Small intestine (tissue), 7 donors: ENCODE data around the gene ATG16L1. TPM values are rescaled to one million over a fixed set of nuclear protein-coding genes. Genes with fewer than 3 reads are reported as not detected.

Source experiments
- DNase-seq, 2 donors: peaks; one replicate each; pipeline versions ENCODE4 v3.0.0 to v3.0.0-alpha.2; 2013
- FAIRE-seq: peaks from 2 replicates; lab custom pipeline; 2012; peaks lifted over from hg19 to GRCh38; lab: Jason Lieb, UNC
- H3K27ac ChIP-seq, 3 donors: one replicate each; pipeline ENCODE4 v1.5.1; 2013; ENCODE audit warnings: low read length in 2 of 3, mild to moderate bottlenecking in 2 of 3, control low read depth in 1 of 3, inconsistent platforms in 1 of 3, low read depth in 1 of 3, moderate library complexity in 1 of 3
- H3K27me3 ChIP-seq, 3 donors: one replicate each; pipeline ENCODE4 v1.6.1; 2013; ENCODE audit warnings: low read length in 3 of 3, inconsistent platforms in 1 of 3; ENCODE audit not compliant: control insufficient read depth in 3 of 3, insufficient read depth in 3 of 3
- H3K36me3 ChIP-seq, 3 donors: one replicate each; pipeline ENCODE4 v1.6.1; 2013; ENCODE audit warnings: low read length in 3 of 3, inconsistent platforms in 1 of 3, low read depth in 1 of 3, mild to moderate bottlenecking in 1 of 3, moderate library complexity in 1 of 3; ENCODE audit not compliant: control insufficient read depth in 3 of 3, insufficient read depth in 2 of 3
- H3K4me1 ChIP-seq, 3 donors: one replicate each; pipeline ENCODE4 v1.6.1; 2013; ENCODE audit warnings: low read length in 2 of 3, inconsistent platforms in 1 of 3, low read depth in 1 of 3, mild to moderate bottlenecking in 1 of 3, moderate library complexity in 1 of 3; ENCODE audit not compliant: control insufficient read depth in 3 of 3, insufficient read depth in 2 of 3
- H3K4me3 ChIP-seq, 3 donors: one replicate each; pipeline ENCODE4 v1.5.1; 2013; ENCODE audit warnings: low read length in 3 of 3, control low read depth in 1 of 3, inconsistent platforms in 1 of 3, low read depth in 1 of 3, mild to moderate bottlenecking in 1 of 3, moderate library complexity in 1 of 3
- H3K9me3 ChIP-seq, 2 donors: one replicate each; pipeline ENCODE4 v1.6.1; 2013; ENCODE audit warnings: low read depth in 1 of 2, low read length in 1 of 2; ENCODE audit not compliant: control insufficient read depth in 2 of 2, insufficient read depth in 1 of 2
- WGBS, 3 donors: extraction: QIAGEN DNeasy Blood & Tissue Kit; methylation state at CpG; one replicate each; pipeline ENCODE4 v1.1.7; 2013; 5-methylcytosine and 5-hydroxymethylcytosine counted together
- polyA plus RNA-seq, 4 donors: library from polyadenylated mRNA; stranded (reverse) in 3 of 4; unstranded in 1 of 4; fragments of 200-250 nt in 3 of 4; fragments of 120-200 nt in 1 of 4; gene quantifications; one replicate each; pipeline versions ENCODE4 v1.2.1 to v1.2.3, GENCODE V29; 2013
- donor health status: healthy with polysubstance abuse.
- donor health status: control.
- donor health status: control.
- donor health status: Bipolar disorder and iron deficiency.
- donor health status: healthy.

ATG16L1 gene
- polyA plus RNA-seq, 4 donors, result 14.6 to 21.4 (median 17.5) TPM

DNA sequence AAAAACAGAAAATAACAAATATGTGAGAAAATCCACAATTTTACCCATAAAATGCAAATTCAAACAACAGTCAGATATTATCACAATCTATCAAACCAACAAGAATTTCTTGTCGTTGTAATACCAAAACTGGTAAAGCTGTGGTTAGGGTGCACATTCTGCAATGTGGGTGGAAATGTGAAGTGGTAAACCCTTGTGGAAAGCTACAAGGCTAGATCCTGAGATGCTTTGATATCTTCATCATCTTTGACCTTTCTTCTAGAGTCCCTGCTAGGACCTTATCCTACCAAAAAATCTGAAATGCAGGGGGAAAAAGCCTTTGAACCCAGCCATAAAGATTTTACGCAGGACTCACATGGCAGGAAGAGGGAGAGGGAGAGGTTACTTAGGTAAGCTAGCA, 17.2 kb upstream of the ATG16L1 start:
- Histone ChIP-seq H3K27me3 (no peaks in the 10 kb centered on the region), H3K36me3 (no peaks in the 10 kb centered on the region), H3K9me3 (peaks cover 0 to 9% of the 10 kb centered on the region in 2 donors), H3K27ac (no peak overlapping the region), H3K4me3 (no peak overlapping the region), H3K4me1 (no peaks in the 10 kb centered on the region)
- WGBS, 3 donors, result 54 to 73% (median 72%) methylated on average over 2 of the region's 2 CpGs
- no peak for DNase-seq
- no peak for FAIRE-seq

DNA sequence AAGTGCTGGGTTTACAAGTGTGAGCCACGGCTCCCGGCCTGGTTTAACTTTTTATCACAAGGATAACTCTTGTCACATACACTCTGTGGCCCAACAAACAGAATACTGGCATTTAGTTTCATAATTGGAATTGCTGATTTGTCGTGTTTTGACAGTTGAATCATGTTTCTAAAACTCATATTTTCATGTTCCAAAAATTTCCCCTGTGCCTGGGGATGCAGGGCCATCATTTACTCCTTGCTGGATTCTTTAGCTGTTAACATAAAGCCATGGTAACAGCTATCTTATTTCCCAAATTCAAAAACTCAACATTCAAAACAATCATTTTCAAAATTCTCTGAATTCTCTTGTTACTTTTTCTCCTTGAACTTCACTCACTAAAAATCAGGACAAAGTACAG, 16.5 kb upstream of the ATG16L1 start:
- no peak overlapping the region for H3K4me3 ChIP-seq
- DNase-seq, result no peak
- no peaks in the 10 kb centered on the region for H3K4me1 ChIP-seq
- FAIRE-seq, result no peak
- H3K27me3 ChIP-seq, result no peaks in the 10 kb centered on the region
- H3K36me3 ChIP-seq, result no peaks in the 10 kb centered on the region
- WGBS, 3 donors, result 78 to 92% (median 87%) methylated on average over 3 of the region's 3 CpGs
- no peak overlapping the region for H3K27ac ChIP-seq
- peaks cover 0 to 11% of the 10 kb centered on the region in 2 donors for H3K9me3 ChIP-seq

DNA sequence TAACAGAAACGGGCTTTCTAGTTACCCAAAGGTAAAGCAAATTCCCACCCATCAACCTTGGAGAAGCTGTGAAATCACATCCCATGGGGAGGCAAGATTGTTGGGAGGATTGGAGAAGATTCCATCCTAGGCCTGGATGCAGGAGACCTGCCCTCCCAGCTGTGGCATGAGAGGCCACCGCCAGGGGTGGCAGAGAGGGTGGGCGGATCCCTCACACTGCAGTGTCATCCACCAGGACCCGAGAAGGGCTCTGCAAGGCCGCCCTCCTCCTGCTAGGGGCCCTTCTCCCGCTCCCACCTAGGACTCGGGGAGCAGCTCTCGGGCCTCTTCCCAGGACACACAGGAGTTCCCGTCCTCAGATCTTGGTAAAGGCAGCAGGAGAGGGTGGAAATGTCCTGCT, 15.5 kb upstream of the ATG16L1 start:
- DNase-seq (no peak), FAIRE-seq (no peak)
- H3K9me3 ChIP-seq, result peaks cover 0 to 11% of the 10 kb centered on the region in 2 donors
- no peak overlapping the region for H3K4me3 ChIP-seq
- WGBS, 3 donors, result 74 to 82% (median 77%) methylated on average over 9 of the region's 9 CpGs
- H3K27me3 ChIP-seq, result no peaks in the 10 kb centered on the region
- peaks cover 0 to 2% (median 0%) of the 10 kb centered on the region in 3 donors for H3K4me1 ChIP-seq
- no peaks in the 10 kb centered on the region for H3K36me3 ChIP-seq
- H3K27ac ChIP-seq, result no peak overlapping the region

DNA sequence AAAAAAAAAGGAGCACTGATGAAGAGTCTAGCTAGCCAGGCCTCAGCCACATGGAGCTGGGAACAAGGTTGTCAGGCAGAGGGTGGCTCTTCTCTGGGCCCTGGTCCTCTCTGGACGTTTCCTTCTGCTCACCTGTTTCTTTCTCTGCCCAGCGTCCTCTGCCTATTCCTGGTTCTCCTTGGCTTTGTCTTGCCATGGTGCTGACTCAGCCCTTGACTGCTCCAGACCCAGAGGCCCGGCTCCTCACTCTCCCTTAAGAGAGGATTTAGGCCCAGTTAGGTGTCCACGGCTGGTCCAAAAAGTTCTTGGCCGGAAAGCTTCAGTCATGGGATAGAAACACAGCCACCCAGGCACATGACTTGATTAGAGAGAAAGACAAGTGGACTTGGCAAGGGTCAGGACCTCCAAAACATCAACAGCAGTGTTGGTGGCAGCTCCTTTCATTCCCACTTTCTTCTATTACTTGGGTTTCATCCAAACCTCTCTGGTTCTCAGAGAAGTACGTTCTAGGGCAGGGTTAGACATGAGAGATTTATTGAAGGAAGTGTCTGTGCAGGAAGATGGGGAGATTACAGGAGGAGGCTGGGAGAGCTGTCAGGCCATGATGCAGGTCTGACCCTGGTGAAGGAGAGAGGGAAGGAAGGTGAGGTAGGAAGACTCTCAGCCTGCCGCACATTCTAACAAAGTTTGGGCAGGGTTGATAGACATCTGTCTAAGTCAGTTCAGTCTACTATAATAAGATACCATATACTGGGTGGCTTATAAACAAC, 14.5 kb upstream of the ATG16L1 start:
- no peak for DNase-seq
- H3K4me3 ChIP-seq, result no peak overlapping the region
- H3K36me3 ChIP-seq, result no peaks in the 10 kb centered on the region
- H3K27ac ChIP-seq, result no peak overlapping the region
- peaks cover 0 to 3% (median 0%) of the 10 kb centered on the region in 3 donors for H3K4me1 ChIP-seq
- H3K9me3 ChIP-seq, result peaks cover 0 to 11% of the 10 kb centered on the region in 2 donors
- 76 to 91% (median 83%) methylated on average over 7 of the region's 7 CpGs for WGBS, 3 donors
- no peak for FAIRE-seq
- no peaks in the 10 kb centered on the region for H3K27me3 ChIP-seq

DNA sequence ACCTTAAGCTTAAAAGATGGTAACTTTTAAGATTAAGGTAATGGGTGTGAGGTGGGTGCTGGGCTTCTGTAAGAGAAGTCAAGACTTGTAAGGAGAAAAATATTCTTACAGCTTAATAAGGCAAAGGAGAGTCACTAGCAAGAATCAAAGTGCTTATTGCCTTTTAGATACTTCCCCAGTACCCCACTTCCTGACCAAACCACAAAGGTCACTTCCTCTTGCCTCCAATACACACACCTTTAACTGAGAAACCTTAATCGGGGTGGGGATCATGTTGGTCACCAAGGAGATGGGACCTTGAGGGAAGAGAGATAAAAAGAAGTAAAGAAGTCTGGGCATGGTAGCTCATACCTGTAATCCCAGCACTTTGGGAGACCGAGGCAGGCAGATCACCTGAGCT, 10.6 kb upstream of the ATG16L1 start:
- peak in 1 of 2 donors; percentile 54 for DNase-seq
- no peaks in the 10 kb centered on the region for H3K27me3 ChIP-seq
- no peaks in the 10 kb centered on the region for H3K36me3 ChIP-seq
- peaks cover 0 to 11% of the 10 kb centered on the region in 2 donors for H3K9me3 ChIP-seq
- H3K4me3 ChIP-seq, result no peak overlapping the region
- peaks cover 0 to 3% (median 2%) of the 10 kb centered on the region in 3 donors for H3K4me1 ChIP-seq
- no peak overlapping the region for H3K27ac ChIP-seq
- no peak for FAIRE-seq
- WGBS, 3 donors, result 47 to 58% (median 51%) methylated on average over 2 of the region's 2 CpGs

DNA sequence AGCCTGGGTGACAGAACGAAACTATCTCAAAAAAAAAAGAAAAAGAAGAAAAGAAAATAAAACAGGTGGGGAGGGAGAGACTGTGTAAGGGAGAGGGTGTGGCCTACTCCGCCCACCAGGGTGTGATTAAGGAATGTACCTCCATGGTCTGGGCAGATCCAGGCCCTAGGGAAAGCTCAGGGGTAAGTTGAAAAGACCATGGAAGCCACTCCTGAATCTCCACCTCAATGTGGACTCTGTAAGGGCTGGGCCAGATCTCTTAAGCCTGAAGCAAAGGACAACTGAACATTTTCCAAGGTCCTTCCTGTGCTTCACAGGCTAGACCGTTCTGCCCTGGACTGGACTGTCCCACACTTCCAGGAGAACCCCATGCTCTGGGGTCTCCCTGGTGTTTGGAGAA, 9.7 kb upstream of the ATG16L1 start:
- no peak overlapping the region for H3K4me3 ChIP-seq
- 38 to 66% (median 40%) methylated on average over 3 of the region's 3 CpGs for WGBS, 3 donors
- FAIRE-seq (no peak), DNase-seq (peak; percentile 29 to 78)
- peaks cover 0 to 11% of the 10 kb centered on the region in 2 donors for H3K9me3 ChIP-seq
- H3K27me3 ChIP-seq, result no peaks in the 10 kb centered on the region
- peaks cover 0 to 3% (median 2%) of the 10 kb centered on the region in 3 donors for H3K4me1 ChIP-seq
- H3K27ac ChIP-seq, result peak overlapping the region in 2 of 3 donors; percentile 1 to 68
- H3K36me3 ChIP-seq, result no peaks in the 10 kb centered on the region

DNA sequence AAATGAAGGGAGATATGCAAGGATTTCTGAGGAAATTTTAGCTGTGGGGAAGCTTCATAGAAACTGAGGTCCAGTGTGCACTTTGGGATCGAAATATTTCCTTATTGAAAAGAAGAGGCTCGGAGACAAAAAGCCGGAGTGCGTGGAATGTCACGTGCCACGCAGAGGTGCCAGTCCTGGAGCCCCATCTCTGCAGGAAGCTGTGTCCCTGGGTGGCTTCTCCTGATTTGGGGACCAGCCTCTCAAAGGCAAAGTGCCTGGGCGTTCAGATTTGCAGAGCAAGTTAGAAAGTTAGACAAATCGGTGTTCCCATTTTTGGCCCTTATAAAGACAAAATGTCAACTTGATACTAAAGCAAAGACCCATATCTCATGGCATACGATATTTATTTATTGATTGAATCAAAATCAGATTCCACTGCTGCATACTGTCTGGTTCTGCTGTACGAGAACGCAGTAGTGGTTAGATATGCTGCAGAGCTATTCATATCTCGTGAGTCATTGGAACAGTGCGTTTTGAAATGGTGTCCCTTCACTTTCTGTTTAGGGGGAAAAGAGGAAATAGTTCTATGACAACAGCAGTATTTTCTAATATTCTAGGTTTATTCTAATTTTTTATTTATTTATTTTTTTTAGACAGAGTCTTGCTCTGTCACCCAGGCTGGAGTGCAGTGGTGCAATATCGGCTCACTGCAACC, 9.1 kb upstream of the ATG16L1 start:
- FAIRE-seq, result no peak
- peak in 1 of 2 donors; percentile 33 for DNase-seq
- Histone ChIP-seq H3K36me3 (no peaks in the 10 kb centered on the region), H3K27me3 (no peaks in the 10 kb centered on the region), H3K27ac (peak overlapping the region in 2 of 3 donors; percentile 1 to 68), H3K4me3 (no peak overlapping the region), H3K4me1 (peaks cover 0 to 5% (median 2%) of the 10 kb centered on the region in 3 donors), H3K9me3 (peaks cover 0 to 8% of the 10 kb centered on the region in 2 donors)
- WGBS, 3 donors, result 72 to 82% (median 75%) methylated on average over 14 of the region's 14 CpGs

DNA sequence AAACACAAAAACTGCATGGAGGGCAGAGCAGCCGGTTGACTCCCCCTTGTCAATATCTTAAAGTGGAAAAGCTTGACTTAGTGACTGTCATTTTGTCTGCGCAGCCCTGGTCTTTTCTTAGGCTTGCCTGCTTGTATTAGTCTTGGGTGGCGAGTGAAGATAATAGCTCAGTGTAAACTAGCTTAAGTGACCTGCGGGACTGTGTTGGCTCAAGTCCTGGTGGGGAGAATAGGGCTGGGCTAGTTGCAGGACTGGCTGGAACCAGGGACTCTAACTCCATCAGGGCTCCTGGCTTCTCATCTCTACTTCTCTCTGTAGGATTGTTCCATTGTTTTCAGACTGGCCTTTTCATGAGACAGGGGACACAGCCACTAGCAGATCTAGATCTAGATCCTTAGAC, 8.1 kb upstream of the ATG16L1 start:
- DNase-seq (no peak), FAIRE-seq (no peak)
- no peaks in the 10 kb centered on the region for H3K27me3 ChIP-seq
- WGBS, 3 donors, result 74 to 81% (median 77%) methylated on average over 4 of the region's 4 CpGs
- no peaks in the 10 kb centered on the region for H3K36me3 ChIP-seq
- H3K4me3 ChIP-seq, result no peak overlapping the region
- H3K4me1 ChIP-seq, result peaks cover 0 to 6% (median 2%) of the 10 kb centered on the region in 3 donors
- no peak overlapping the region for H3K27ac ChIP-seq
- peaks cover 0 to 4% of the 10 kb centered on the region in 2 donors for H3K9me3 ChIP-seq
